ENCODE measurements around the gene NUFIP2.

DNA sequence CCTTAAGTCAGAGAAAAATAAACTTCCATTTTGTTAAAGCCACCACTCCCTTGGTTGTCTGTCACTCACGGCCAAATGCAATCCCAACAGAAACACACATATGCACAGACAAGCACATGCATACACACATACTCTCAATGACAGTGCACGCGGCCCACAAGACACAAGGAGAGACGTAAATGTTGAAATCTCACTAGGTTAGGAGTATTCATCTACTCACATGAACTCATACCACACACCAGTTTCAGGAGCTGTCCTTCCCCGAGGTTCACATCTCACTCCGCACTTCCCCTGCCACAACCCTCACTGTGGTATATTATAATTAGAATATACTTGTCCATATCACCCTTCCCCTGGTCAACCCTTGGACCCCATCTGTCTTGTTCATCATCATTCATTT is 77.8 kb downstream of the NUFIP2 start:
- TF ChIP-seq, protein P1, sequence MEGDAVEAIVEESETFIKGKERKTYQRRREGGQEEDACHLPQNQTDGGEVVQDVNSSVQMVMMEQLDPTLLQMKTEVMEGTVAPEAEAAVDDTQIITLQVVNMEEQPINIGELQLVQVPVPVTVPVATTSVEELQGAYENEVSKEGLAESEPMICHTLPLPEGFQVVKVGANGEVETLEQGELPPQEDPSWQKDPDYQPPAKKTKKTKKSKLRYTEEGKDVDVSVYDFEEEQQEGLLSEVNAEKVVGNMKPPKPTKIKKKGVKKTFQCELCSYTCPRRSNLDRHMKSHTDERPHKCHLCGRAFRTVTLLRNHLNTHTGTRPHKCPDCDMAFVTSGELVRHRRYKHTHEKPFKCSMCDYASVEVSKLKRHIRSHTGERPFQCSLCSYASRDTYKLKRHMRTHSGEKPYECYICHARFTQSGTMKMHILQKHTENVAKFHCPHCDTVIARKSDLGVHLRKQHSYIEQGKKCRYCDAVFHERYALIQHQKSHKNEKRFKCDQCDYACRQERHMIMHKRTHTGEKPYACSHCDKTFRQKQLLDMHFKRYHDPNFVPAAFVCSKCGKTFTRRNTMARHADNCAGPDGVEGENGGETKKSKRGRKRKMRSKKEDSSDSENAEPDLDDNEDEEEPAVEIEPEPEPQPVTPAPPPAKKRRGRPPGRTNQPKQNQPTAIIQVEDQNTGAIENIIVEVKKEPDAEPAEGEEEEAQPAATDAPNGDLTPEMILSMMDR (IDR thresholded peaks at IDR 0.05) = no peak
- TF ChIP-seq POLR2A (IDR thresholded peaks at IDR 0.05) = no peak
- TF ChIP-seq EP300 (IDR thresholded peaks at IDR 0.05) = no peak
- no peak for TF ChIP-seq POLR2AphosphoS5 (IDR thresholded peaks at IDR 0.05)

Data from upper lobe of left lung (tissue), 4 donors.